Aorta (tissue), 5 donors: ENCODE data around the gene PIEZO2. TPM values are rescaled to one million over a fixed set of nuclear protein-coding genes. Genes with fewer than 3 reads are reported as not detected.

Source experiments
- ATAC-seq: fragments of 200-7000 bp; cut with Tn5 transposase; one replicate; pipeline ENCODE4 v1.9.1; 2022; ENCODE audit warnings: moderate library complexity; ENCODE audit not compliant: low FRiP score
- DNase-seq, 2 donors: peaks; one replicate each; pipeline ENCODE4 v3.0.0-alpha.2; 2020
- H3K27ac ChIP-seq, 2 donors: one replicate each; pipeline ENCODE4 v1.5.1; 2013; ENCODE audit warnings: low read length in 2 of 2, mild to moderate bottlenecking in 2 of 2, moderate library complexity in 2 of 2, control low read depth in 1 of 2, inconsistent platforms in 1 of 2, low read depth in 1 of 2
- H3K27me3 ChIP-seq, 2 donors: one replicate each; pipeline ENCODE4 v1.6.1; 2013; ENCODE audit warnings: control low read depth in 1 of 2, low read length in 1 of 2, mild to moderate bottlenecking in 1 of 2, moderate library complexity in 1 of 2; ENCODE audit not compliant: insufficient read depth in 2 of 2, control insufficient read depth in 1 of 2
- H3K36me3 ChIP-seq, 2 donors: one replicate each; pipeline ENCODE4 v1.6.1; 2013; ENCODE audit warnings: control low read depth in 1 of 2, low read length in 1 of 2, mild to moderate bottlenecking in 1 of 2; ENCODE audit not compliant: insufficient read depth in 2 of 2, control insufficient read depth in 1 of 2
- H3K4me1 ChIP-seq, 2 donors: one replicate each; pipeline ENCODE4 v1.6.1; 2013; ENCODE audit warnings: low read length in 2 of 2, control low read depth in 1 of 2, mild to moderate bottlenecking in 1 of 2, moderate library complexity in 1 of 2; ENCODE audit not compliant: insufficient read depth in 2 of 2, control insufficient read depth in 1 of 2
- H3K4me3 ChIP-seq, 2 donors: one replicate each; pipeline ENCODE4 v1.5.1; 2013; ENCODE audit warnings: low read length in 2 of 2, control low read depth in 1 of 2, mild to moderate bottlenecking in 1 of 2
- H3K9me3 ChIP-seq: one replicate; pipeline ENCODE4 v1.6.1; 2013; ENCODE audit warnings: mild to moderate bottlenecking, low read length; ENCODE audit not compliant: control insufficient read depth
- WGBS, 2 donors: extraction: QIAGEN DNeasy Blood & Tissue Kit; methylation state at CpG; one replicate each; pipeline ENCODE4 v1.1.7; 2013; 5-methylcytosine and 5-hydroxymethylcytosine counted together
- intact Hi-C, 2 donors: fragments of 100-400 bp; cut with DNase I; formaldehyde crosslinking; loops; one replicate each; pipeline versions ENCODE4 v1.14.2 to v1.15.0; 2022
- polyA plus RNA-seq, 2 donors: library from polyadenylated mRNA; stranded (reverse); fragments of 200-250 nt; gene quantifications; one replicate each; pipeline ENCODE4 v1.2.3, GENCODE V29; 2013
- total RNA-seq, 2 donors: library from RNA; stranded (reverse); fragmentation: NEBNext Ultra II Directional; extraction: Animal tissue kit (Norgen Biotek cat#: 25700); gene quantifications; one replicate each; pipeline ENCODE4 v1.2.1, GENCODE V29; 2021
- donor health status: healthy with polysubstance abuse.
- donor health status: Bipolar disorder and iron deficiency.
- donor health status: DM: no; HTN: no; CAD: no.
- donor health status: DM: no; HTN: no; CAD: no.
- donor health status: DM: yes; HTN: yes; CAD: no.

The PIEZO2 gene
- total and polyA plus RNA-seq, 4 donors: 0.50 to 8.8 (median 1.6) TPM

DNA sequence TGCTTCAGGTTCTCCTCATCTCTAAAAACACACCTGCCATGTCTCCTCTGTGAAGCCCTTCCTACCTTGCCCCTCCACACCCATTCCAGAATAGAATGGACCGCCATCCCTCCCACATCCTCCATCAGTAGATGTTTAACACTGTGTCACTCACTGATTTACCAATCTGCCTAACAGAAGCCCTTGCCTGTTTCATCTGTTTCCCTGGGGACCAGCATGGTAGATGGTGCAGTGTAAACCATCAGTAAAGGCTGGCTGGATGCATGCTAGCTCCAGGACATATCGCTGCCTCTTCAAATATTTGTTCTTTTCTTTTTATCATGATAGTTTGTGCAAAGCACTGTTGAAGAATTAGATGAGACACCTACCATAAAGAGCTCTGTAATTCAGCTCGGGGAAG lies 271.4 kb downstream of the PIEZO2 start:
- no peak overlapping the region for H3K4me3 ChIP-seq
- WGBS, 2 donors: 97% methylated on average over 3 of the region's 3 CpGs
- H3K36me3 ChIP-seq: no peaks in the 10 kb centered on the region
- peaks cover 1% of the 10 kb centered on the region for H3K9me3 ChIP-seq
- H3K4me1 ChIP-seq: no peaks in the 10 kb centered on the region
- no peak overlapping the region for H3K27ac ChIP-seq
- intact Hi-C loops: no loop called here
- ATAC-seq: no peak
- H3K27me3 ChIP-seq: no peaks in the 10 kb centered on the region
- DNase-seq: no peak

DNA sequence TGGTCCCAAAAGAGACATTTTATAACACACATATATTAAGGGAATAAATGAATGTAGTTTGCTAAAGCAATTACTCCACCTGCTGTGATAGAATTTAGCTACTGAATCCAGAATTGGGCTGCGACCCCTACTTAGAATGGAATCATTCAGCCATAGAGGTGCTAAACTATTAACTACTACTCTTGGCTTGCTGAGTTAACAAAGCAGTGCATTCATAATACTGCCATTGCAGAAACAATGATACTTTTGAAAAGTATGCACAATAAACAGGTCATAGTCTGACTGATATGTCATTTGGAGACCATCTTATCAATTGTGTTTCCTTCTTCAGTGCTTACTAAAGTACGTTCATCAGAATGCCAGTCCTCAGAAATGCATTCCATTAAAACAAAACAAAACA lies 273.6 kb downstream of the PIEZO2 start:
- H3K36me3 ChIP-seq: no peaks in the 10 kb centered on the region
- no peaks in the 10 kb centered on the region for H3K27me3 ChIP-seq
- ATAC-seq (no peak), DNase-seq (no peak)
- no peak overlapping the region for H3K27ac ChIP-seq
- intact Hi-C loops: no loop called here
- no peaks in the 10 kb centered on the region for H3K9me3 ChIP-seq
- H3K4me3 ChIP-seq: no peak overlapping the region
- H3K4me1 ChIP-seq: no peaks in the 10 kb centered on the region
- WGBS, 2 donors: 60 to 64% methylated on average over 2 of the region's 2 CpGs

DNA sequence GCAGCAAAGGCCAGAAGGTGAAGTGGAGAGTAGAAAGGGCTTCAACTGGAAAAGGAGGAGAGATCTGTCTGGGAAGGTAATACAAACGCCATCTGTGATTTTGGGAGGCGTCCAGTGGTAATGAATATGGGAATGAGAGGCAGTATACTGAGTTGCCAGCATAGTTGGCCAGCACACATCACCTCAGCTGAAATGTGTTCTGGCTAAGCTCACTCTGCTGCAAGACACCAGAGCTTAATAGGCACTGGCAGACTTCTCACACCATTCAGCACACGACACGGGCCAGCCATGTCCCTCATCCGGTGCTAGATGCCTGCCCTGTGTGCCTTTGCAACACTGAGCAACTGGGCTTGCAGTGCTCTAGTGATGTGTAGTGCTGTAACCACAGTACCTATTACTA lies 277.1 kb downstream of the PIEZO2 start:
- Histone ChIP-seq H3K27me3 (no peaks in the 10 kb centered on the region), H3K4me3 (no peak overlapping the region), H3K27ac (no peak overlapping the region), H3K4me1 (no peaks in the 10 kb centered on the region), H3K9me3 (no peaks in the 10 kb centered on the region), H3K36me3 (no peaks in the 10 kb centered on the region)
- WGBS, 2 donors: 4 to 13% methylated on average over 5 of the region's 5 CpGs
- no peak for ATAC-seq
- intact Hi-C loops: no loop called here
- no peak for DNase-seq

DNA sequence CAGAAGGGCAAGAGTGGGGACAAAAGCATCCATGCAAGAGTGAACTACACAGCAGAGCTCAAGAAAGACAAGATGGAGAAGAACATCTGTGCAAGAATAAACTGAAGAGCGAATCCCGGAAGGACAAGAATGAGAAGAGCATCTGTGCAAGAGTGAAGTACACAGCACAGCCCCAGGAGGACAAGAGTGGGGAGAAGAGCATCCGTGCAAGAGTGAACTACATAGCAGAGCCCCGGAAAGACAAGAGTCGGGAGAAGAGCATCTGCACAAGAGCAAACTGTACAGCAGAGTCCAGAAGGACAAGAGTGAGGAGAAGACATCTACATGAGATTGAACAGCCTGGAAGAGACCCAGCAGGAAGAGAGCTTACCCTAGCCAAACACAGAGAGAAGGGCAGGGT lies 284.6 kb downstream of the PIEZO2 start:
- H3K4me3 ChIP-seq: no peak overlapping the region
- H3K4me1 ChIP-seq: no peaks in the 10 kb centered on the region
- intact Hi-C loops: loop anchor here in 1 of 2 donors (10.0 kb wide), 1 partner anchor 60 kb away; no protein-coding TSS in a partner anchor
- 86 to 98% methylated on average over 5 of the region's 5 CpGs for WGBS, 2 donors
- no peak for ATAC-seq
- no peaks in the 10 kb centered on the region for H3K27me3 ChIP-seq
- H3K9me3 ChIP-seq: peaks cover 6% of the 10 kb centered on the region
- no peak overlapping the region for H3K27ac ChIP-seq
- no peaks in the 10 kb centered on the region for H3K36me3 ChIP-seq
- DNase-seq: no peak

DNA sequence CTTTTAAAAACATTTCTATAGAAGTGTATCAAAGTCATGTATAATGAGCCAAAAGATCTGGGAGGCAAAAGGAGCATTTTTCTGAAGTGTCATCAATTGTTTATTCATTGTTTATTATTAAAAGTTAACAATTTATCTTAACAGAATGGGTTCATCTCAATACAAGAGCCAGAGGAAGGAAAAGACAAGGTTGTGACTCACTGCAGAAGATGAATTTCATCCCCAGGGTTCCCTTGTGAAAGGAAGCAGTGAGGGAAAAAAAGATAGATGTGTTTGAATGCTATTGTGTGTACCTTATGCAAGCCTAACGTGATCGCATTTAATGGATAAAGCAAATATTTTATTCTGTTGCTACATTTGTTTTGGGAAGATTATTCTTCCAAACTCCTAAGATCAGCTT lies 286.3 kb downstream of the PIEZO2 start:
- Histone ChIP-seq H3K4me3 (no peak overlapping the region), H3K27me3 (no peaks in the 10 kb centered on the region), H3K4me1 (no peaks in the 10 kb centered on the region), H3K9me3 (peaks cover 6% of the 10 kb centered on the region), H3K27ac (no peak overlapping the region), H3K36me3 (no peaks in the 10 kb centered on the region)
- intact Hi-C loops: loop anchor here in 1 of 2 donors (10.0 kb wide), 1 partner anchor 62 kb away; no protein-coding TSS in a partner anchor
- no peak for DNase-seq
- 93 to 94% methylated on average over 2 of the region's 2 CpGs for WGBS, 2 donors
- ATAC-seq: no peak

DNA sequence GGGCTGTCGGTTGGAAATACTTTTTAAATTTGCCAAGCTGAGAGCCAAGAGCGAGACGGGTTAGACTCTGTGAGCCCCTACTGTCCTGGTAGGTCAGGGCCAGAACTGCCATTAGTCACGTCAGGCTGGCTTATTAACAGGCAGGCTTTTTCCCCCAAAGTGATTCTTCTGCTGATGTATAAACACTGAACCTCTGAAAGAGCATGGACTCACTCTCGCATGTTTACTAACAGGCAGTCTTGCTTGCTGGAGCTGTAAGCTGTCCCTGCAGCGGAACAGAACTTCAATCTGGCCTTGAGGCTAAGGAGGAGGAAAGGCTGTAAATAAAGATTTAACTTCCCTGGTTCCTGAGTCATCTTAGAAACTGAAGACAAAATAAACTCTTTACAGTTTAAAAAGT lies 288.4 kb downstream of the PIEZO2 start:
- ATAC-seq (no peak), DNase-seq (no peak)
- intact Hi-C loops: loop anchor here in 1 of 2 donors (10.0 kb wide), 1 partner anchor 64 kb away; no protein-coding TSS in a partner anchor
- Histone ChIP-seq H3K4me1 (no peaks in the 10 kb centered on the region), H3K27ac (no peak overlapping the region), H3K36me3 (no peaks in the 10 kb centered on the region), H3K9me3 (peaks cover 6% of the 10 kb centered on the region), H3K4me3 (no peak overlapping the region), H3K27me3 (no peaks in the 10 kb centered on the region)
- 37 to 53% methylated on average over 6 of the region's 6 CpGs for WGBS, 2 donors

DNA sequence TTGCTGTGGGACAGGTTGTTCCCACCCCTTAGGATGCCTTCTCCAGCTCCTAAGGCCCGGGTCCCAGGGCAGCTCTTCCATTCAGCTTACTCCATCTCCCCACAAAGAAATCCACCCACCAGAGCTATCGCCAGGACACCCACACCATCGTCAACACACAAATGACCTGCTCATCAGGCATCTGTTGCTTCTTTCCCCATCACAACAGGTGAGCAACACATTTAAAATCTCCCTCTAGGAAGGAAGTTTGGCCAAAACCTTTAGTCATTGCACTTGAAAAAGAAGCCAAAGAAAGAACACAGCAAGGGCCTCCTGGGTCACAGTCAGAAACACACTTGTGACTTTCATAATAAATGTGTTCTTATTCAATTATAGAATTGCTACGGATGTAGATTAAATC lies 289.0 kb downstream of the PIEZO2 start:
- H3K27ac ChIP-seq: no peak overlapping the region
- H3K27me3 ChIP-seq: no peaks in the 10 kb centered on the region
- 75 to 84% methylated on average over 4 of the region's 4 CpGs for WGBS, 2 donors
- DNase-seq (no peak), ATAC-seq (no peak)
- intact Hi-C loops: loop anchor here in 1 of 2 donors (10.0 kb wide), 1 partner anchor 64 kb away; no protein-coding TSS in a partner anchor
- H3K36me3 ChIP-seq: no peaks in the 10 kb centered on the region
- peaks cover 6% of the 10 kb centered on the region for H3K9me3 ChIP-seq
- no peak overlapping the region for H3K4me3 ChIP-seq
- no peaks in the 10 kb centered on the region for H3K4me1 ChIP-seq

DNA sequence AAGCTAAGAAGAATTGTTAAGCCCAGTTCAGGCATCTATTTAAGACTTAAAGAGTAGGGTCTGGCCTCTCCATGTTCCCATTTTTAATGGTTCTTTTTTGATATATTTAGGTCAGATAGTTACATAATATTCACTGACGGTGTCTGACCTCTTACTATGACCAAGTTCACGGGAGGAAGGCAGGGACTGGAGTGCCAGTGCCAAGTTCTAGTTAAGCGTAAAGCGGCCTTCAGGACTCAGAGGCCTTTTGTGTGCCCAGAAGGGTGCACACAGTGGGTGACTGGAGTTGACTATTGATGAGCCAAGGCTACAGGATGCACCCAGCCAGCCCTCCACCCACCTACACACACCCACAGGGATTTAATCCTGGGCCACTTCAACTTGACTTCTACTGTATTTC lies 290.9 kb downstream of the PIEZO2 start:
- no peak for DNase-seq
- WGBS, 2 donors: 97 to 98% methylated on average over 4 of the region's 4 CpGs

DNA sequence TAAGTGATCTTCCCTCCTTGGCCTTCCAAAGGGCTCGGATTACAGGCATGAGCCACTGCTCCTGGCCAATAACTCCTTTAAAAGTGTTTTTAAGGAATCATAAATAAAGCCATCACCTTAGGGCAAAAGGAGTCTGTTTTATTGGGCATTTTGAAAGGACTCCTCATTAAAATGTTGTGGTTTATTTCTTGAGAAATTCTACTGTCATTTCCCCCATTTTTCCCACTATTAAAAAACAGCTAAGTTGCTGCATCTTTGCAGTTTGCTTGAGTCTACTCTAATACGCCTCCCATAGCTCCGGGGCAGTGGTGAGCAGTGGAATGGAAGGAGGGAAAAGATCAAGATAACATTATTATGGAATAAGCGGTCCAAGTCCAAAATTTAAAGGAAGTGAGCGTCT lies 293.2 kb downstream of the PIEZO2 start:
- Histone ChIP-seq H3K36me3 (no peaks in the 10 kb centered on the region), H3K4me1 (no peaks in the 10 kb centered on the region), H3K4me3 (no peak overlapping the region), H3K27ac (no peak overlapping the region), H3K27me3 (no peaks in the 10 kb centered on the region), H3K9me3 (no peaks in the 10 kb centered on the region)
- ATAC-seq: no peak
- WGBS, 2 donors: 29 to 36% methylated on average over 5 of the region's 5 CpGs
- DNase-seq: no peak
- intact Hi-C loops: no loop called here

More for the DNA sequence above, 290.9 kb downstream of the PIEZO2 start:
- intact Hi-C loops: no loop called here
- Histone ChIP-seq H3K27ac (no peak overlapping the region), H3K36me3 (no peaks in the 10 kb centered on the region), H3K27me3 (no peaks in the 10 kb centered on the region), H3K9me3 (peaks cover 1% of the 10 kb centered on the region), H3K4me1 (no peaks in the 10 kb centered on the region), H3K4me3 (no peak overlapping the region)
- no peak for ATAC-seq
